ENCODE measurements around the gene TUBB4B. TPM values are rescaled to one million over a fixed set of nuclear protein-coding genes. Genes with fewer than 3 reads are reported as not detected.
A peak's percentile ranks its signal among the peaks of the same experiment; 100 is the strongest.

TUBB4B gene
- total RNA-seq, 1 donor from 2014 or later: 208 TPM

DNA sequence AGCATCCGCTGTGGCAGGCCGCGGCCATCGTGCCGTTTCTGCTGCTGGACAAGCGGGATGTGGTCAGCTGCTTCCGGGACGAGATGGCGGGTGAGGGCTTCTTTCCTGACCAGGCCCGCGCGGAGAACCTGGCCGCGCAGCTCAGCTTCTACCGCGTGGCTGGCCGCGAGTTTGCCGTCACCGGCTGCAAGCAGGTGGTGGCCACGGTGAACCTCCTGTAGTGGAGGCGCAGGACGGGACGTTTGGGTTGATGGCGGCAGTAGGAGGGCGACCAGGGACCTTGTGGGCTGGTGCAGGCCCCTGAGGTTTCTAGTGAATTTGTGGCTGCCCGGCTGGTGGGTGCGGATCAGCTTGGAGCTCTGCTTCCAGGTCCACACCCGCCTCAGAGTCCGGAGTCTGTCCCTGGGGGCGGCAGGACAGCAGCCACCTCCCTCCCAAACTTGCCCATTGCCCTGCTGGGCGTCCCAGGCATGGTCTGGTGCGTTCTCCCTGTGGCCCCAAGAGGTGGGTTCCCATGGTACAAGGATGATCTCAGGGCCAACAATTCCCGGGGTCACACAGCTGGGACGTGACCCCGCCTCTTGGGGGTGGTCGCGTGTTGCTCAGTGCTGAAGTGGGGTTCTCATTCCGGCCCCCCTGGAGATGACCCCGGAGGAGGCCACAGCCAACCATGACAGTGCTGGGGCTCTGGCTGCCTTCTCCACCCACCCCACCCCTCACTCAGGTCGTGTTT is 38.8 kb downstream of the TUBB4B start:
- H3K4me3 ChIP-seq: no peak overlapping the region
- TF ChIP-seq CTCF (IDR thresholded peaks at IDR 0.05): no peak
- DNase-seq: peak; percentile 45
- no peak overlapping the region for H3K27ac ChIP-seq
- no peaks in the 10 kb centered on the region for H3K27me3 ChIP-seq (ENCODE audit: low read depth)
- no peaks in the 10 kb centered on the region for H3K9me3 ChIP-seq
- no peak for ATAC-seq
- peaks cover 37% of the 10 kb centered on the region for H3K36me3 ChIP-seq
- H3K4me1 ChIP-seq: peaks cover 24% of the 10 kb centered on the region
- intact Hi-C loops (cut with DNase I): no loop called here

- Histone ChIP-seq H3K27me3 (ENCODE audit: low read depth) (no peaks in the 10 kb centered on the region), H3K36me3 (peaks cover 37% of the 10 kb centered on the region), H3K27ac (no peak overlapping the region), H3K4me3 (no peak overlapping the region), H3K4me1 (peaks cover 17% of the 10 kb centered on the region), H3K9me3 (no peaks in the 10 kb centered on the region)
- peak; percentile 44 for DNase-seq
- peak; percentile 22 for TF ChIP-seq CTCF (IDR thresholded peaks at IDR 0.05)
- intact Hi-C loops (cut with DNase I): no loop called here
- ATAC-seq: no peak
Measured at GRCh38 chr9:137280474-137281344, 39.6 kb downstream of the TUBB4B start.

- intact Hi-C loops (cut with DNase I): no loop called here
- Histone ChIP-seq H3K27me3 (ENCODE audit: low read depth) (no peaks in the 10 kb centered on the region), H3K9me3 (no peaks in the 10 kb centered on the region), H3K4me1 (peaks cover 9% of the 10 kb centered on the region), H3K36me3 (peaks cover 37% of the 10 kb centered on the region), H3K27ac (no peak overlapping the region), H3K4me3 (no peak overlapping the region)
- TF ChIP-seq CTCF (IDR thresholded peaks at IDR 0.05): no peak
- DNase-seq (no peak), ATAC-seq (no peak)
Measured at GRCh38 chr9:137281345-137282116, 40.4 kb downstream of the TUBB4B start.

DNA sequence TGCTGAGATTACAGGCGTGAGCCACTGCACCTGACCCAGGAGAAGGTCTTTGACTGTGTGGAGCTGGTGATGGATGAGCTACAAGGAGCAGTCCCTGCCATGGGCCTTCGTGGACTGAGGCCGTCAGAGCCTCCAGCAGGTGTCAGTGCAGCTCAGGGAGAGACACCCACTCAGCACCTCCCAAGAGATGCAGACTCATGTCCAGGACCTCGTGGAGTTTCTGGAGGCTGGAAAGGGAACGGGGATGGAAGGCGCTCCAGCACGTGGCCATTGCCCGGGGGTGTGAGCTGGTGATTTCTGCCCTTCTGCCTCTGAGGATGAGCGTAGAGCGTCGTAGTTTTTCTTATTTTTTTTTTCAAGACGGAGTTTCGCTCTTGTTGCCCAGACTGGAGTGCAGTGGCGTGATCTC is 45.9 kb downstream of the TUBB4B start:
- DNase-seq (peak; percentile 52), ATAC-seq (peak; percentile 84 to 90)
- H3K36me3 ChIP-seq: peaks cover 5% of the 10 kb centered on the region
- peak; percentile 53 for TF ChIP-seq CTCF (IDR thresholded peaks at IDR 0.05)
- intact Hi-C loops (cut with DNase I): no loop called here
- H3K4me1 ChIP-seq: no peaks in the 10 kb centered on the region
- no peaks in the 10 kb centered on the region for H3K27me3 ChIP-seq (ENCODE audit: low read depth)
- H3K27ac ChIP-seq: no peak overlapping the region
- no peak overlapping the region for H3K4me3 ChIP-seq
- no peaks in the 10 kb centered on the region for H3K9me3 ChIP-seq

GRCh38 chr9:137293094-137293481 is 52.0 kb downstream of the TUBB4B start:
- TF ChIP-seq CTCF (IDR thresholded peaks at IDR 0.05): no peak
- Histone ChIP-seq H3K27me3 (ENCODE audit: low read depth) (peaks cover 30% of the 10 kb centered on the region), H3K4me3 (no peak overlapping the region), H3K27ac (peak overlapping the region; percentile 69), H3K4me1 (peaks cover 22% of the 10 kb centered on the region), H3K36me3 (no peaks in the 10 kb centered on the region), H3K9me3 (no peaks in the 10 kb centered on the region)
- intact Hi-C loops (cut with DNase I): no loop called here
- ATAC-seq (no peak), DNase-seq (no peak)
